Kidney tubule cell (primary cell): ENCODE data around the gene MGAT4B.

Experiments
- DNase-seq: peaks from one replicate; pipeline ENCODE4 v3.0.0-alpha.2; 2018; ENCODE audit warnings: low spot score

Gene MGAT4B

GRCh38 chr5:179769796-179770195 is 36.9 kb downstream of the MGAT4B start:
- DNase-seq, result no peak

DNA sequence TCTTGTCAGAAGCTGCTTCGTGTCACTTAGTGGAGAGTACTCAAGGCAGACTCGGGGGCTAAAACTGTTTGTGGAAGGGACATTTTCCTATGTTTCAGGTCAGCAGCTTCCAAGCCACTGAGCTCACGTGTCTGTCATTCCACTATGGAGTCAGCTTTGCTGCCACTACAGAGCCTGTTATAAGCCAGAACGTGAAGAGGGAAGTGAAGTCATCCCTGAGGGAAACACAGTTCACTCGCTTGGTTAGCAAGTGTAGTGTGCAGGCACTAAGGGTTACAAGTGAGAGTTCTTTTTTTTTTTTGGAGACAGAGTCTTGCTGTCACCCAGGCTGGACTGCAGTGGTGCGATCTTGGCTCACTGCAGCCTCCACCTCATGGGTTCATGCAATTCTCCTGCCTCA is 37.4 kb downstream of the MGAT4B start:
- DNase-seq, result no peak

GRCh38 chr5:179768326-179769085 is 38.2 kb downstream of the MGAT4B start:
- DNase-seq, result no peak

DNA sequence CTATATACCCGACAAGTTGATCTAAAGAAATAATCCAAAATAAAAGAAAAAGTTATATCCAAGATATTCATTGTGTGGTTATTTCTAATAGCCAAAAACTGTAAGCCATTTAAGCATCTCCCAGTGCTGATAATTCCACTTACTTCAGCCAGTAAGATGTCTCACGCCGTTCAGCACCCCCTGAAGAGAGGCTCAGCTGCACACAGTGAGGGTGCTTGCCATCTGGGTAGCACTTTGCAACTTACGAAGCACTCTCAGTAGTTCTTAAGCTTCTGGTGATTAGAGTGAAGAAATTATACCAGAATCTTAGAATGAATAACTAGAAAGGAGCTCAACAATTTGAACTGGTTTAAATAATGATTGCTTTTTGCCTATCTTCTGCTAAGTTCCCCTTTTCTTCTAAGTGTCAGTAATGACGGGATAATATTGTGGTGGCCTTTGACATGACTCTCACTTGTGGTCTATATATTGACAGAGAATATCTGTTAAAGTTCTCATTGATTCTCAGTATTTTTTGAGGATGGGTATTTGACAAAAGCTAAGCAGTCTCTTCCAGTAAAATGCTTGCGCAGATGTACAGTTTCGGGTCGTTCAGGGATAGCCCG is 39.1 kb downstream of the MGAT4B start:
- no peak for DNase-seq

DNA sequence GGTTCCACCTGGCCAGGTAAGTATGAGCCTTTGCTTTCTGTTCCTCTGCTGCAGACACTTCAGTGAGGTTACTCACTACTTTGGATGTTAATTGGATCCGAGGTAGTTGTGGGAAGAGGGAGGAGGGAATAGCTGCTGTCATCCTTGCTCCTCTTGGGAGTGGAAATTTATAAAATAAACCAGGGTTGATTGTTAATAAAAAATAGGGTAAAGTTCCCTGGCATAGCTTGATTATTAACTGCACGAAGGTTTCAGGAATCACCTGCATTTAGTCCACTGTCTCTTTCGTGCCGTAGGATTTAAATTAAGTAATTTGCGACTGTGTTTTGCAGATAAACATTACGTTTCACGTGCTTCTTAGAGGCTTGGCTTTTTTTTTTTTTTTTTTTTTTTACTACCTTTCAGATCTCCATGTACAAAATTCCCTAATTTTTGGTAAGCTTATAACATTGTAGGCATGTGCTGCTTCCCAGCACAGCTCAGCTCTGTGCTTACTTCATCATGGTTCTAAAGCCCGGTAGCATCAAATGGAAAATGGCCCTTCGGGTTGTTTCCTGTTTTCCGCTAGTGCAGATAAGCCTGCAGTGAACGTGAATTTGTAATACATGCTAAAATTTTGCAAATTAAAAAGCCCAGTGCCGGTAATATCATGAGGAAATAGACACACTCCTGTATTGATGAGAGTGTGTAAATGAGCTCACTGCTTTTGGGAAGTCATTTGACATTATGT is 39.8 kb downstream of the MGAT4B start:
- peak; percentile 90 for DNase-seq

DNA sequence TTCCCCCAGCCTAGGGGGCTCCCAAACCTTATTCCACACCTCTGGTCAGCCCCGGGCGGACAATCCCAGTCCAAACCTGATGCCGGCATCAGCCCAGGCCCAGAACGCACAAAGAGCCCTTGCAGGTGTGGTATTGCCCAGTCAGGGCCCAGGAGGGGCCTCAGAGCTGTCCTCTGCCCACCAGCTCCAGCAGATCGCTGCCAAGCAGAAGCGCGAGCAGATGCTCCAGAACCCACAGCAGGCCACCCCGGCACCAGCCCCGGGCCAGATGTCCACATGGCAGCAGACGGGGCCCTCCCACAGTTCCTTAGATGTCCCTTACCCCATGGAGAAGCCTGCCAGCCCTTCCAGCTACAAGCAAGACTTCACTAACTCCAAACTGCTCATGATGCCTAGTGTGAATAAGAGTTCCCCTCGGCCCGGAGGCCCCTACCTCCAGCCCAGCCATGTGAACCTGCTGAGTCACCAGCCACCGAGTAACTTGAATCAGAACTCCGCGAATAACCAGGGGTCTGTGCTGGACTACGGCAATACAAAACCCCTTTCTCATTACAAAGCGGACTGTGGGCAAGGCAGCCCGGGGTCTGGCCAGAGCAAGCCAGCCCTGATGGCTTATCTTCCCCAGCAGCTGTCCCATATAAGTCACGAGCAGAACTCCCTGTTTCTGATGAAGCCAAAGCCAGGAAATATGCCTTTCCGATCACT is 40.5 kb downstream of the MGAT4B start:
- DNase-seq, result peak; percentile 87

GRCh38 chr5:179765400-179765799 is 41.3 kb downstream of the MGAT4B start:
- DNase-seq, result peak; percentile 86

GRCh38 chr5:179764056-179764455 is 42.6 kb downstream of the MGAT4B start:
- DNase-seq, result no peak

- peak; percentile 82 for DNase-seq
Observed at GRCh38 chr5:179763215-179763945, 43.3 kb downstream of the MGAT4B start.

GRCh38 chr5:179762781-179763176 is 43.9 kb downstream of the MGAT4B start:
- DNase-seq, result no peak

- DNase-seq, result peak; percentile 43
Observed at GRCh38 chr5:179762079-179762780, 44.4 kb downstream of the MGAT4B start.

DNA sequence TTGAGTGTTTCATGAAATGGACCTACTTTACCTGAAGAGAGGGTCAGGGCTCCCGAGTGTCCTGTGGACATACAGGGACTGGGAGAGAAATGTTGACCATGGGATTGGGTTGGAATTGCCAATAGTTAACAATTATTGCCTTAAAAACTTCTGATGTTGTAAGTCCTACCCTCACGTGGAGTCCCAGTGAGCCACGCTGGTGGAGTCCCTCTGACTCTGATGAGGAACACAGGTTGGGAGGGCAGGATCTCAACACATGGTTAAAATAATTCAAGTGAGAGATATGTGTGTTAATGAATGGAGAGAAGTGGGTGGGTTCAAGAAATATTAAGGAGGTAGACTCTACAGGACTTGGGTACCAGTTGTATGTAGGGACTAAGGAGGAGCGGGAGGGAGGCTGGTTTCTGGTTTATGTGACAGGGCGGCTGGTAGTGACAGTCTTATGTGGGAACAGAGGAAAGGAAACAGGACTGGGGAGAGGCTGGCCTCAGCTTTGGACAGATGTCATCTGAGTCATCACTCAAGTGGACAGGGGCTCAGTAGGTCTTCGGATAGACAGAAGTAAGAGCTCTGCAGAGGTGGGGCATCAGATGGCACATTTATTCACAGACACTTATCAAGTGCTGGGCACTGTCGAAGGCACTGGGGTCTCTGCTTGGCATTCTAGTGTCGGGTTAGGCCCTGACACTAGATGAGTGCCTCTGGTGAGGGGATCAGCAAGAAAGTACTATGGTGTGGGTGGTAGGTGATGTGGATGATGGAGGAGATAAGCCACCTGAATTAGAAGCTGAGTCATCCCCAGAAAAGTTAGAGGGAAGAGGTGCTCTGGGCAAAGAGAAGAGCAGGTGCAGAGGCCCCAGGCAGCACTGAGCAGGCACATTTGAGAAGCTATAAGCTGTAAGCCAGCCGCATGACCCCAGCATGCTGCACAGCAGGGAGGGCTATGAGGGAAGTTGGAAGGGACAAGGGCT is 46.8 kb downstream of the MGAT4B start:
- no peak for DNase-seq

GRCh38 chr5:179758955-179759354 is 47.7 kb downstream of the MGAT4B start:
- no peak for DNase-seq

- no peak for DNase-seq
Observed at GRCh38 chr5:179755022-179755421, 51.6 kb downstream of the MGAT4B start.

DNA sequence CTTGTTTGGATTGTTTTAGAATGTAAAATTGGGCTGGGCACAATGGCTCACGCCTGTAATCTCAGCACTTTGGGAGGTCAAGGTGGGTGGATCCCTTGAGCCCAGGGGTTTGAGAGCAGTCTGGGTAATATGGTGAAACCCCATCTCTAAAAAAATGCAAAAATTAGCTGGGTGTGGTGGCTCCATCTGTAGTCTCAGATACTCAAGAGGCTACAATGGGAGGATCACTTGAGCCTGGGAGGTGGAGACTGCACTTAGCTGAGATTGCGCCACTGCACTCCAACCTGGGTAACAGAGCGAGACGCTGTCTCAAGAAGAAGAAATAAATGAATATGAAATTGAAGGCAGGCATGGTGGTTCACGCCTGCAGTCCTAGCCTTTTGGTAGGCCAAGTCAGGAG is 52.7 kb downstream of the MGAT4B start:
- DNase-seq, result no peak

DNA sequence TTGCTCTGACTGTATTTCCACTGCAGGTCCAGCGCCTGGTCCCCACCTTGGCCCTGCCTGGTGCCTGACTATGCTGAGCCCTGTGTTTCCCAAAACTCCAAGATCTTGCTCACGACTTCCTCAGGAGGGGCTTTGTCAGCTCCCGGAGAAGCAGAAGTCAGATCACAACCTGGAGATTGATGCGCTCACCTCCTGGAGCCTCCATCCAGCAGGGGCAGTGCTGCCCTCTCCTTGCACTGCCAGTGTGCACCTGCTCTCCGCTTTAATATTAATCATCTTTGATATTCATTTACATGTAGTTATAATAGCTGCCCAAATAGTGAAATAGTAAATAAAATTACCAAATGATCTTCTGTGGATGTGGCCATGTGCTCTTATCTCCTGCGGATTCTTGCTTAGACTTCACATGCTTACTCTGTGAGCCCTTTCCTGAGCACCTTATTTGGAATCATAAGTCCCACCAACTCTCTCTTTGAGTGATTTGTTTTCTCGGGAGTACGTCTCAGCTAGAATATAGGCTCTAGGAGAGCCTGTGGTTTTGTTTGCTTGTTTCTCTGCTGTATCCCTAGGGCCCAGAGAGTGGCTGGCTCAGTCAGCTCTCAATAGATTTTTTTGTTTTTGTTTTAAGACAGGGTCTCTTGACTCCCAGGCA is 56.7 kb downstream of the MGAT4B start:
- DNase-seq, result no peak

DNA sequence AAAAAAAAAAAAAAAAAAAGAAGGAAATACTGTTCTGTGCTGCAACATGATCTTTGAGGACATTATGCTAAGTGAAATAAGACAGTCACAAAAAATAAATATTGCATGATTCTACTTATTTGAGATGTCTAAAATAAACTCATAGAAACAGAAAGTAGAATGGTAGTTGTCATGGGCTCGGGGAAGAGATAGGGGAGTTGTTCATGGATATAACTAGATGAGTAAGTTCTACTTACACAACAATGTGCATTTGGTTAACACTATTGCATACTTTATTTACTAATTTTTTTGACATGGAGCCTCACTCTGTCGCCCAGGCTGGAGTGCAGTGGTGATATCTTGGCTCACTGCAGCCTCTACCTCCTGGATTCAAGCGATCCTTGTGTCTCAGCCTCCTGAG is 58.9 kb downstream of the MGAT4B start:
- no peak for DNase-seq
